Measurements from ENCODE around the gene LRRC40.

Gene LRRC40

DNA sequence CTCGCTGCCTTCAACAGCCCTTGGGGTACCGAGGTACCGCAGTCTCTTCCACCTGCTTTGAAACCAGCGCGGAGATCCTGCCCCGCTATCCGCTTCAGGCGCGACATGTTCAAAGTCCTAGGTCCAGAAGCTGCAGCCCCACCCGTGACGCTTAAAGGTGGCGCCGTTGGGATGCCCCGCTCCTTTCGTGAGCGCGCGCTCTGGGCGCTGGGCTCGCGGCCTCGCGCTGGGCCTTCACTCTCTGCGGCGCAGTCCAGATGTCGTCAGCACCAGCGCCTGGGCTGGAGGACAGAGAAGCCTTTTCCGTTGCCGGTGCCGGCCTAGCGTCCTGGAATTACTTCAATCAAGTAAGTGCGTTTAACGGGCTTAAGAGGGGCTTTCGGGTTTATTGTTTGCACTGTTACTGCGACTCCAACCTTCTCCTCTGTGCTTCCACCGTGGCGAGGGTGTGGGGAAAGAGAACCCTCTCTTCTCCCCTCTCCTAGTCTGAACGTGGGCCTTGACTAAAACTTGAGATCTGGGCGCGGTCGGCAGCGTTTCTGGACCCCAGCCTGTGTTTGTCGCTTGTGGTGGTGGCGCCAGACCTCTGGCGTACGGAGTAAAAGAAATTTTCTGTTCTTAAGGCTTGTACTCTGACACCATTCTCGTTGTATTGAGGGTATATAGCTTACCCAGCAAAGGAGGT lies at the start of gene LRRC40:
LRRC40 (minus strand) TSS at position 146 of the 685 bp plus-strand sequence; CDS start at position 107, 39 bp downstream.
- H3K4me3 ChIP-seq (ENCODE audit: low read depth, low read length), result peak within 1 kb of the TSS; percentile 98
- TF ChIP-seq, protein P1, sequence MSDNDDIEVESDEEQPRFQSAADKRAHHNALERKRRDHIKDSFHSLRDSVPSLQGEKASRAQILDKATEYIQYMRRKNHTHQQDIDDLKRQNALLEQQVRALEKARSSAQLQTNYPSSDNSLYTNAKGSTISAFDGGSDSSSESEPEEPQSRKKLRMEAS (IDR thresholded peaks at IDR 0.05; ENCODE audit: low read depth, low read length), result peak; percentile 83
- TF ChIP-seq, protein P2, sequence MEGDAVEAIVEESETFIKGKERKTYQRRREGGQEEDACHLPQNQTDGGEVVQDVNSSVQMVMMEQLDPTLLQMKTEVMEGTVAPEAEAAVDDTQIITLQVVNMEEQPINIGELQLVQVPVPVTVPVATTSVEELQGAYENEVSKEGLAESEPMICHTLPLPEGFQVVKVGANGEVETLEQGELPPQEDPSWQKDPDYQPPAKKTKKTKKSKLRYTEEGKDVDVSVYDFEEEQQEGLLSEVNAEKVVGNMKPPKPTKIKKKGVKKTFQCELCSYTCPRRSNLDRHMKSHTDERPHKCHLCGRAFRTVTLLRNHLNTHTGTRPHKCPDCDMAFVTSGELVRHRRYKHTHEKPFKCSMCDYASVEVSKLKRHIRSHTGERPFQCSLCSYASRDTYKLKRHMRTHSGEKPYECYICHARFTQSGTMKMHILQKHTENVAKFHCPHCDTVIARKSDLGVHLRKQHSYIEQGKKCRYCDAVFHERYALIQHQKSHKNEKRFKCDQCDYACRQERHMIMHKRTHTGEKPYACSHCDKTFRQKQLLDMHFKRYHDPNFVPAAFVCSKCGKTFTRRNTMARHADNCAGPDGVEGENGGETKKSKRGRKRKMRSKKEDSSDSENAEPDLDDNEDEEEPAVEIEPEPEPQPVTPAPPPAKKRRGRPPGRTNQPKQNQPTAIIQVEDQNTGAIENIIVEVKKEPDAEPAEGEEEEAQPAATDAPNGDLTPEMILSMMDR (IDR thresholded peaks at IDR 0.05; ENCODE audit: low read depth, low read length), result no peak
- TF ChIP-seq MYC (IDR thresholded peaks at IDR 0.05; ENCODE audit: low read depth, low read length), result peak; percentile 89
- peak; percentile 67 for TF ChIP-seq POLR2A (IDR thresholded peaks at IDR 0.05; ENCODE audit: extremely low read depth, insufficient read length)
- peak; percentile 96 for DNase-seq (ENCODE audit: low read depth)

DNA sequence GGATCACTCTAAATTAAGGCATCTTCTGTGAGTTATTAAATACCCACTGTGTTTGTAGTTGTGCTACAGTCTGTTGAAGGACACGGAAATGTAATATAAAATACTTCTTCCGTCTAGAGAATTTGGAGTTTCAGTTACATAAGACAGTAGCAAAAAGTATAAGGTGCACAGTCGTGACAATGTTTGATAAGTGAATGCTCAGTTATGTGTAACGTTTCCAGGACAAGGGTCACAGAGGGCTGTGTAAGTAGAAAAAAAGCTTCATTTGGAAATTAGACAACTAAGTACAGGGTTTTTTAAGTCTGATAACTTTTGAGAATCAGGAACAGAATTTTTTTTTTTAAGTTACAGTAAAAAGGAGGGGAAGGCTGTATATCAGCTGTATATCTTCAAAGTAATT lies 43.4 kb upstream of the LRRC40 start:
- no peak overlapping the region for H3K4me3 ChIP-seq (ENCODE audit: low read depth, low read length)
- TF ChIP-seq, protein P1 (IDR thresholded peaks at IDR 0.05; ENCODE audit: low read depth, low read length), result no peak
- TF ChIP-seq, protein P2 (IDR thresholded peaks at IDR 0.05; ENCODE audit: low read depth, low read length), result no peak
- TF ChIP-seq POLR2A (IDR thresholded peaks at IDR 0.05; ENCODE audit: extremely low read depth, insufficient read length), result no peak
- TF ChIP-seq MYC (IDR thresholded peaks at IDR 0.05; ENCODE audit: low read depth, low read length), result no peak
- DNase-seq (ENCODE audit: low read depth), result no peak

DNA sequence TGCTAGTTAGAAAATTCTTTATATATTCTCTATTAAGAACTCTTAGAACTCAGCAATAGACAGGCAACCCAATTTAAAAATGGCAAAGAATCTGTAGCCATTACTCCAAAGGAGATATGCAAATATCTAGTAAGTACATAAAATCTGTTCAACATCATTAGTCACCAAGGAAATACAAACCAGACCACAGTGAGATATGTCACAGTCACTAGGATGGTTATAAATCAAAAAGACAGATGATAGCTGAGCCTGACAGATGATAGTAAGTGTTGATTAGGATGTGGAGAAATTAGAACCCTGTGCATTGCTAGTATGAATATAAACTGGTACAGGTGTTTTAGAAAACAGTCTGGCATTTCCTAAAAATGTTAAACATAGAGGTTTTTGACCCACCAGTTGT lies 42.4 kb upstream of the LRRC40 start:
- no peak for DNase-seq (ENCODE audit: low read depth)
- no peak overlapping the region for H3K4me3 ChIP-seq (ENCODE audit: low read depth, low read length)
- TF ChIP-seq POLR2A (IDR thresholded peaks at IDR 0.05; ENCODE audit: extremely low read depth, insufficient read length) (no peak), MYC (IDR thresholded peaks at IDR 0.05; ENCODE audit: low read depth, low read length) (no peak)
- TF ChIP-seq, protein P2 (IDR thresholded peaks at IDR 0.05; ENCODE audit: low read depth, low read length), result no peak
- TF ChIP-seq, protein P1 (IDR thresholded peaks at IDR 0.05; ENCODE audit: low read depth, low read length), result no peak

DNA sequence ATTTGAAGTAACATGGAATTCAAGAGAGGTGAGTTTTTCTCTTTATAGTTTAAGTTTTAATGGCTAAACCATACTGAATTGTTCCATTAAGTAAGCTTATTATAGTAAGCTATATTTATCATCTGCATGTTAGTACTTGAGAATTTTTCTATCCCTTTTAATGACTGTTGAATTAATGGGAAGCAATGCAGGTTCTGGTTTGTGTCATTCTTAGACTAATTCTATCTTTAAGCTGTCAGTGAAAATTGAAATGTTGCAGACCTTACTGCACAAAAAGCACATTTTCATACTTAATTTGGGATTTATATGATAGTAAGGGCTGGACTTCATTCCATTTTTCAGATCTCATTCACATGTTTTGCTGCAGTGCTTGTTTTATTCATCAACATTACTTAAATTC lies 41.7 kb upstream of the LRRC40 start:
- TF ChIP-seq, protein P2 (IDR thresholded peaks at IDR 0.05; ENCODE audit: low read depth, low read length), result no peak
- TF ChIP-seq POLR2A (IDR thresholded peaks at IDR 0.05; ENCODE audit: extremely low read depth, insufficient read length) (no peak), MYC (IDR thresholded peaks at IDR 0.05; ENCODE audit: low read depth, low read length) (no peak)
- TF ChIP-seq, protein P1 (IDR thresholded peaks at IDR 0.05; ENCODE audit: low read depth, low read length), result no peak
- no peak for DNase-seq (ENCODE audit: low read depth)
- H3K4me3 ChIP-seq (ENCODE audit: low read depth, low read length), result no peak overlapping the region

DNA sequence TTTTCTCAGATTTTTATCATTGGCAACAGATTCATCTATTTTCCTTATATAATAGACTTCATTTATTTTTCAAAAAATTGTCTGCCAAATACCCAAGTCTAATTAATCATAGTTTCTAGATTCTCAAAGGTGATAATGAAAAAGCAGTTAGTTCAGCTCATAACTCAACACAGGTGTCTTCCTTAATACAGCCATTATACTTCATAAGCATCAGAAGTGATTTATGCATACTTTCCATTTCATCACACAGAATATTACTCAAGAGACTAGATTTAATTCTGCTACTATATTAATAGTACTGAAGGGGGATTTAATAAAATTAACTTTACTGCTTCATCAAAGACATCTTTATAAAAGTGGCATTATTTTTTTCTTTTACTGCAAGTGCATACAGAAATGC lies 34.6 kb upstream of the LRRC40 start:
- TF ChIP-seq, protein P1 (IDR thresholded peaks at IDR 0.05; ENCODE audit: low read depth, low read length), result no peak
- TF ChIP-seq, protein P2 (IDR thresholded peaks at IDR 0.05; ENCODE audit: low read depth, low read length), result no peak
- TF ChIP-seq MYC (IDR thresholded peaks at IDR 0.05; ENCODE audit: low read depth, low read length) (no peak), POLR2A (IDR thresholded peaks at IDR 0.05; ENCODE audit: extremely low read depth, insufficient read length) (no peak)
- DNase-seq (ENCODE audit: low read depth), result no peak
- H3K4me3 ChIP-seq (ENCODE audit: low read depth, low read length), result no peak overlapping the region

All from NB4 (cell line).